Parathyroid adenoma (tissue), 2 donors: ENCODE measurements around the gene TFEB.

Experiments used
- H2AFZ ChIP-seq: fragments of 300-600 bp; sonication (generic); one replicate; pipeline ENCODE4 v1.7.0; 2017; ENCODE audit warnings: antibody characterized with exemption, mild to moderate bottlenecking
- H3K27ac ChIP-seq: fragments of 300-600 bp; sonication (generic); one replicate; pipeline ENCODE4 v1.7.0; 2017
- H3K27me3 ChIP-seq: fragments of 300-600 bp; sonication (generic); one replicate; pipeline ENCODE4 v1.7.0; 2017; ENCODE audit warnings: low read length; ENCODE audit not compliant: control insufficient read depth, insufficient read depth
- H3K36me3 ChIP-seq: fragments of 300-600 bp; sonication (generic); one replicate; pipeline ENCODE4 v1.7.0; 2017; ENCODE audit warnings: low read length; ENCODE audit not compliant: control insufficient read depth, insufficient read depth
- H3K4me1 ChIP-seq: fragments of 300-600 bp; sonication (generic); one replicate; pipeline ENCODE4 v1.7.0; 2017; ENCODE audit warnings: control low read depth
- H3K4me2 ChIP-seq: fragments of 300-600 bp; sonication (generic); one replicate; pipeline ENCODE4 v1.7.0; 2017; ENCODE audit warnings: low read length
- H3K4me3 ChIP-seq: fragments of 300-600 bp; sonication (generic); one replicate; pipeline ENCODE4 v1.7.0; 2017; ENCODE audit warnings: low read depth, low read length
- H3K79me2 ChIP-seq: fragments of 300-600 bp; sonication (generic); one replicate; pipeline ENCODE4 v1.7.0; 2017; ENCODE audit warnings: control low read depth
- H3K9ac ChIP-seq: fragments of 300-600 bp; sonication (generic); one replicate; pipeline ENCODE4 v1.7.0; 2017; ENCODE audit warnings: mild to moderate bottlenecking
- H3K9me3 ChIP-seq: fragments of 300-600 bp; sonication (generic); one replicate; pipeline ENCODE4 v1.7.0; 2017; ENCODE audit warnings: low read length; ENCODE audit not compliant: control insufficient read depth
- CTCF ChIP-seq: fragments of 300-600 bp; sonication (generic); IDR thresholded peaks from one replicate; pipeline ENCODE4 v1.7.0; 2017; ENCODE audit warnings: antibody characterized with exemption, mild to moderate bottlenecking
- donor health status: primary hyperparathyroidism.

The TFEB gene

DNA sequence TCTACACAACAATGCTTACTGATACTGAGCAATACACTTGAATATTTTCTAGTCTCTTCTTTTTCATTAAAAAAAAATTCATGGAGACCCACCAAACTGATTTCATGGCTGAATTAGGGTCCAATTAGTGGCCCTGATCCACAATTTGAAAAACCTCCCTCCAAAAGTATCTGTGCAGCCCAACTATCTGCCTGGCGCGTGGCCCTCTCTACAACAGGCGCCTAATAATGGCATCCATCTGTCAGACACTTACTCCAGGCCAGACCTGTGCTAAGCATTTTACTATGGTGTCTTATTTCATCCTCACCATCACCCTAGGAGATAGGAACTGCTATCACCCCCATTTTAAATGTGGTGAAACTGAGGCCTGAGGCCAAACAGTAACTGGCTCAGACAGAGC is 14.0 kb downstream of the TFEB start:
- Histone ChIP-seq H3K27ac (no peak overlapping the region), H3K4me1 (peaks cover 26% of the 10 kb centered on the region), H2AFZ (no peak overlapping the region), H3K4me2 (no peak overlapping the region), H3K9ac (no peak overlapping the region), H3K27me3 (no peaks in the 10 kb centered on the region), H3K79me2 (peaks cover 76% of the 10 kb centered on the region), H3K9me3 (no peaks in the 10 kb centered on the region), H3K36me3 (no peaks in the 10 kb centered on the region), H3K4me3 (no peak overlapping the region)
- no peak for TF ChIP-seq CTCF

- no peaks in the 10 kb centered on the region for H3K27me3 ChIP-seq
- H3K4me1 ChIP-seq = peaks cover 28% of the 10 kb centered on the region
- H3K79me2 ChIP-seq = peaks cover 75% of the 10 kb centered on the region
- no peak overlapping the region for H3K4me2 ChIP-seq
- H3K27ac ChIP-seq = no peak overlapping the region
- no peak for TF ChIP-seq CTCF
- no peaks in the 10 kb centered on the region for H3K9me3 ChIP-seq
- no peaks in the 10 kb centered on the region for H3K36me3 ChIP-seq
- no peak overlapping the region for H3K9ac ChIP-seq
- no peak overlapping the region for H2AFZ ChIP-seq
- H3K4me3 ChIP-seq = no peak overlapping the region
Measured at GRCh38 chr6:41720783-41721182, 14.6 kb downstream of the TFEB start.

DNA sequence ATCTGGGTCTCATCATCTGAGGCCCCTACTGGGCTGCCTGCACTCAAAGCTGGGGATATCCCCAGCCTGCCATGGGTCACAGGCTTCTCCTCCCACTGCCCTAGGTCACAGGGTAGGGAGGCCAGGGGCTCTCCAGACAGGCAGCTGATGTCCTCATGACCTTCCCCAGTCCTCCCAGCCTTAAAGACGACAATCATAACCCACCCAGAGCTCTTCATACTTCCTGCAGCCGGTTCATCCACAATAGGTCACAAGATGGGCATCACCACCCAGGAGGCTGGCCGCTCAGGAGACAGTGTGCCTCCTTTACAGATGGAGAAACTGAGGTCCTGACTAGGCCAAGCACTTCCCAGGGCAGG is 15.2 kb downstream of the TFEB start:
- Histone ChIP-seq H3K4me2 (no peak overlapping the region), H3K4me3 (no peak overlapping the region), H3K36me3 (no peaks in the 10 kb centered on the region), H3K27me3 (no peaks in the 10 kb centered on the region), H3K79me2 (peaks cover 71% of the 10 kb centered on the region), H3K9ac (no peak overlapping the region), H3K27ac (no peak overlapping the region), H2AFZ (no peak overlapping the region), H3K9me3 (no peaks in the 10 kb centered on the region), H3K4me1 (peaks cover 26% of the 10 kb centered on the region)
- no peak for TF ChIP-seq CTCF

GRCh38 chr6:41719436-41720261 is 15.8 kb downstream of the TFEB start:
- no peak overlapping the region for H3K27ac ChIP-seq
- peaks cover 21% of the 10 kb centered on the region for H3K4me1 ChIP-seq
- no peaks in the 10 kb centered on the region for H3K9me3 ChIP-seq
- H3K36me3 ChIP-seq = no peaks in the 10 kb centered on the region
- no peaks in the 10 kb centered on the region for H3K27me3 ChIP-seq
- H3K4me2 ChIP-seq = no peak overlapping the region
- no peak overlapping the region for H3K9ac ChIP-seq
- H3K79me2 ChIP-seq = peaks cover 69% of the 10 kb centered on the region
- no peak overlapping the region for H3K4me3 ChIP-seq
- H2AFZ ChIP-seq = no peak overlapping the region
- TF ChIP-seq CTCF = no peak

DNA sequence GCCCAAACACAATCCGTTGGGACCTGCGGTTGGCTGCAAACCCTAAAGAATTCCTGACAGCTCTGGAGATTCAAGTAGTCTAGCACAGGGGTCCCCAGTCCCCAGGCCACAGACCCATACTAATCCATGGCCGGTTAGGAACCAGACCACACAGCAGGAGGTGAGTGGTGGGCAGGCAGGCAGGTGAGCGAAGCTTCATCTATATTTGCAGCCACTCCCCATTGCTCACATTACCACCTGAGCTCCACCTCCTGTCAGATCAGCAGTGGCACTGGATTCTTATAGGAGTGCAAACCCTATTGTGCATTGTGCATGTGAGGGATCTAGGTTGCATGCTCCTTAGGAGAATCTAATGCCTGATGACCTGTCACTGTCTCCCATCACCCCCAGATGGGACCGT is 16.6 kb downstream of the TFEB start:
- Histone ChIP-seq H3K4me1 (peaks cover 23% of the 10 kb centered on the region), H3K27me3 (no peaks in the 10 kb centered on the region), H2AFZ (no peak overlapping the region), H3K9me3 (no peaks in the 10 kb centered on the region), H3K9ac (no peak overlapping the region), H3K4me3 (no peak overlapping the region), H3K27ac (no peak overlapping the region), H3K4me2 (no peak overlapping the region), H3K36me3 (no peaks in the 10 kb centered on the region), H3K79me2 (peaks cover 61% of the 10 kb centered on the region)
- no peak for TF ChIP-seq CTCF
